ENCODE measurements around the gene NBPF3.

Gene NBPF3

DNA sequence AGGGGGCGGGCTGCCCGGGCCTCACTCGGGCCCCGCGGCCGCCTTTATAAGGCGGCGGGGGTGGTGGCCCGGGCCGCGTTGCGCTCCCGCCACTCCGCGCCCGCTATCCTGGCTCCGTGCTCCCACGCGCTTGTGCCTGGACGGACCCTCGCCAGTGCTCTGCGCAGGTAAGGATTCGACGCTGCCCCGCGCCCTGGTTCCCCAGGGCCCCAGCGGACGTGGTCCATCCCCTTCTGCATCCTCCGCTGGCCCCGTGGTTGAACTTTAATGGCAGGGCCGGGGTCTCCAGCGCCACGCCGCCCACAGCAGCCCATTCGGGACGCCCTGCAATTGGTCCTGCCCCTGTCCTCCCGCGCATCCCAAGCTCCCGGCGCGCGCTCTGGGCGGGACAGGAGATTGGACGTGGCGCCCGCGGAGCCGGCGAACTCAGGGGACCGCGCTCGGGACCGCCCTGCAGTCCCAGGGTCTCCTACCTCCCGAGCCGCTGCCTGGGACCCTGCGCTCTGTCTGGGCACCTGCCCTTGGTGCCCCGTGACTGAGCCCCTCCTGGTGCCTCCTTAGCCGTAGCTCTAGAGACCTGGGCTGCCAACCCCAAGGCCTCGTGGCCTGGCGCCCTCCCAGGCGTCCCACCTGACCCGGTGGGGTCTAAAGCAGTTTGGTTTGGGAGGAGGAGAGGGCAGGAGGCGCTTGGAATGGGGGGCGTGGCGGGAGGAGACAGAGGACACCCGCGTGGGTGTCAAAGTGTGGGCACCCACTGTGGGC, 69.6 kb downstream of the NBPF3 start, which contains the start of gene ALPL:
TSS of gene ALPL (plus strand) at position 73 of the 762 bp plus-strand sequence. CDS start 44,659 bp downstream, outside the sequence.
- in situ Hi-C loops (cut with MboI; ENCODE audit: low pct_unique_long_range_greater_than_20kb, low sequenced_read_pairs, unreplicated experiment), result no loop called here
- no peak for DNase-seq (ENCODE audit: low spot score)

GRCh38 chr1:21510113-21510493, 70.2 kb downstream of the NBPF3 start:
- TF ChIP-seq CTCF (IDR thresholded peaks at IDR 0.05; ENCODE audit: extremely low read depth, insufficient read depth, missing control alignments), result no peak
- in situ Hi-C loops (cut with MboI; ENCODE audit: low pct_unique_long_range_greater_than_20kb, low sequenced_read_pairs, unreplicated experiment), result no loop called here
- DNase-seq (ENCODE audit: low spot score), result no peak

More for the DNA sequence above, 69.6 kb downstream of the NBPF3 start, which contains the start of gene ALPL:
- TF ChIP-seq CTCF (IDR thresholded peaks at IDR 0.05; ENCODE audit: extremely low read depth, insufficient read depth, missing control alignments), result no peak

DNA sequence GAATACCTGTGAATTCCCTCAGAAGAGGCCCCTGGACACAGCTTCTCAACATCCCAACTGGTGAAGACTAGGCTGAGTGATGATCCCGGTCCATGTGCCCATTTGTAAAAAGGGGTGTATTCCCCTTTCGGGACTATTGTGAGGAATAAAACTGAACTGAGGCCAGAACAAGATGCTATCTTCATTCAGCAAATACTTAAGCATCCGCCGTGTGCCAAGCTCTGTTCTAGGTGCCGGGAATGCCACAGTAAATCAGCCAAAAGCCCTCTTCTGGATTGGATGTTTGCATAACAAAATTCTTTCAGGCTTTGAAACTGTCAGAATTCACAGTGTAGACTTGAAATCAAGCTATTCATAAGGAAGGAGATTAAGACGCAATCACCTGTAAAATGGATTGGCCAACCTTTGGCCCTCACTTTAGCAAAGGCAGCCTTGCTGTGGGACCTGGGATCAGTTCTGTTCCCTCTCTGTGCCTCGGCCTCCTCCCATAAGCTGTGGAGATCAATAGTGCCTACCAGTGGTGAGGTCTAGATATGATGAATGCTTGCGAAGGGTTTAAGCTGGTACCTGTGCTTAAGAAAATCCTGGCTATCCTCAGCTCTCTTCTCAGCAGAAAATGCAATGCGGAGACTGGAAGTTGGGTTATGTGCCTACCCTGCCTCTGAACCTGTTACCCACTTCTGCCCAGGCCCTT, 71.1 kb downstream of the NBPF3 start:
- no peak for DNase-seq (ENCODE audit: low spot score)
- in situ Hi-C loops (cut with MboI; ENCODE audit: low pct_unique_long_range_greater_than_20kb, low sequenced_read_pairs, unreplicated experiment), result no loop called here
- TF ChIP-seq CTCF (IDR thresholded peaks at IDR 0.05; ENCODE audit: extremely low read depth, insufficient read depth, missing control alignments), result no peak

DNA sequence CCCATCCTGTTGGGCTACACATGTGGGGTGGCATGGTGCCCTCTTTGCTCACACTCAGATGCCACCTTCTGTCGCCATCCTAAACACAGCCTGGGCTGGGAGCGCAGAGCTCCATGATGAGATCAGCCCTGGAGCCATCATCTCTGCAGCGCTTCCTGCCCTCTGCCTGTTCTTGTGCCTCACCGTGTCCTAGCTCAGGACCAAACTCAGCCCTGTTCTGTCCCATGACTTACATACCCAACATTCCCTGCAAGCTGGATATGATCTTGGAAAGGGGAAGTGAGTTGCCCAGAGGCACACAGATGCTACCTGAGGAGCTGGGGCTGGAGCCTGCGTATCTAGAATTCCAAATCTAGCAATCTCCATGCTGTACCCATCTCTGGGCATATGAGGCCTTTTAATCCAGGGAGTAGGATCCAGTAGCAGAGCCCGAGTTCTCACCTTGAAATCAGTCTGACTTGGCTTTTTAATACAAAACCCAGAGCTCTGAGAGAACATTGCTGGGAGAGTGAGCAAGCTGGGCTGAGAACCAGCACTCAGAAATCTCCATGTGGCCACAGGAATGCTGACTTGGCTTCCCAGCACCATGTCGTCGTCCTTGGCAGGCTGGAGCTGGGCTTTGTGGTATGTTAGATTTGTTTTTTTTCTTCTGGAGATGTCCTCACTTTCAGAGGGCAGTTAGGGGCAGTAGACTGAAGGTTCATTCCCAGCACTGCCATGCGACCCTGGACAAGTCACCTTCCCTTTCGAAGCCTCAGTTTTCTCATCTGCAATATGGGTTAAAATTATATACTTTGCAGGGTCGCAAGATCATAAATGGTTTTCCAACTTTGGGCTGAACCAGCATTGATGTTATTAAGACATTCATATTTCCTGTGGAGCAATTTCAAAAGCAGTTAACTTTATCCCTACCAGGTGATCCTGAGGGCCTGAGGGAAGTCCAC, 71.9 kb downstream of the NBPF3 start:
- DNase-seq (ENCODE audit: low spot score), result no peak
- TF ChIP-seq CTCF (IDR thresholded peaks at IDR 0.05; ENCODE audit: extremely low read depth, insufficient read depth, missing control alignments), result no peak
- in situ Hi-C loops (cut with MboI; ENCODE audit: low pct_unique_long_range_greater_than_20kb, low sequenced_read_pairs, unreplicated experiment), result no loop called here

DNA sequence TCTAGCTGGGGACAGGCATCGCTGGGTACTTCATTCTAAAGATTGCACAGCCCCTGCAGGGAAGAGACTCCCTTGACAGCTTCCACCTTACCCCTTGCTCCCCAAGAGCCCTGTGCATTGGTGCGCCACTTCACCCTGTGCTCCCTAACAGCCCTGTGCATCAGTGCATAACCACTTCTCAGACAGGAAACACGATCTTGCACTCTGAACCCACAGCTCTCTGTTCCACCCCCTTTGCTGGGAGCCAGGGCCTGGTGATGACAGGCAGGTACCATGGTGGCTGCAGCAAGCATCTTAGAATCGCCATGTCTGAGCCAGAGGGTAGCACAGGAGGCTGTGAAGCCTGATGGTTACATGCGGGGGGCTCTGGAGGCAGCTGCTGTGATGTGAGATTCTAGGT, 74.3 kb downstream of the NBPF3 start:
- peak; percentile 56 for DNase-seq (ENCODE audit: low spot score)
- no peak for TF ChIP-seq CTCF (IDR thresholded peaks at IDR 0.05; ENCODE audit: extremely low read depth, insufficient read depth, missing control alignments)
- in situ Hi-C loops (cut with MboI; ENCODE audit: low pct_unique_long_range_greater_than_20kb, low sequenced_read_pairs, unreplicated experiment), result no loop called here

DNA sequence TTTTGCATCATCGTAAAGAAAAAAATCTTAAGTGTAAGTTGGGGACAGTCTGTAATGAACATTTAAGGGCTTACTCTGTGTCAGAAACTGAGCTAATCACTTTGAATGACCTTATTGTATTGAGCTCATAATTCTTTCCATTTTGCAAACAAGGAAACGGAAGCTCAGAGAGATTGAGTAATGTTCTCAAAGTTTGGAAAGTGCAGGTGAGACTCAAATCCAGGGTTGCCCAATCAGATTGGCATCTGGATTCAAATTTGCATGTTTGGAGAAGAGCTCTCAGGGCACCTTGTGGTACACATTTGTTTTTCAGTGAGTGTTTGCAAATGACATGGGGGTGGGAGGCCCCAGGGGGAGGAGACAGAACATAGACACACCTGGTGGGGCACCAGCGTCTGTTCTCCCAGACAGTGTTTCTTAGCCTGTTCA, 77.2 kb downstream of the NBPF3 start:
- no peak for DNase-seq (ENCODE audit: low spot score)

More for the DNA sequence above, 77.2 kb downstream of the NBPF3 start:
- in situ Hi-C loops (cut with MboI; ENCODE audit: low pct_unique_long_range_greater_than_20kb, low sequenced_read_pairs, unreplicated experiment), result no loop called here
- TF ChIP-seq CTCF (IDR thresholded peaks at IDR 0.05; ENCODE audit: extremely low read depth, insufficient read depth, missing control alignments), result no peak
